ENCODE measurements around the gene KMT2D. TPM values are rescaled to one million over a fixed set of nuclear protein-coding genes. Genes with fewer than 3 reads are reported as not detected.

Gene KMT2D
- total and polyA plus RNA-seq, 10 of the 15 experiments (the other 5 are each of a cell fraction or from before 2014, with no cell fraction given) = 0.51 to 71.5 (median 10.4) TPM

- no peak for TF ChIP-seq NKRF (conservative IDR thresholded peaks at IDR 0.05)
- TF ChIP-seq NR2C1 (IDR thresholded peaks at IDR 0.05) = no peak
- TF ChIP-seq NFYA (IDR thresholded peaks at IDR 0.05; ENCODE audit: borderline replicate concordance, low read depth, low read length) = no peak
- no peak for TF ChIP-seq MYC (IDR thresholded peaks at IDR 0.05; ENCODE audit: insufficient read depth, insufficient read length, insufficient replicate concordance, low read length, severe bottlenecking)
- TF ChIP-seq NR2F1 (conservative IDR thresholded peaks at IDR 0.05) = no peak
- TF ChIP-seq TCF7 (IDR thresholded peaks at IDR 0.05; ENCODE audit: borderline replicate concordance) = no peak
These were observed 47.9 kb downstream of the KMT2D start (continued) for GRCh38 chr12:49012739-49013138.

Other genes starting within 250 kb of the KMT2D start
Only the 7 nearest of the 16 such genes appear.
- gene WNT1, start 82.5 kb downstream of the KMT2D start, total RNA-seq (2014; rRNA removed) = not detected in 2 replicates
- not detected in 2 replicates for gene WNT1, start 82.5 kb downstream of the KMT2D start, total RNA-seq (2014; rRNA removed; fragmentation: Illumina TruSeq; extraction: Trizol)
- not detected in 2 replicates for gene WNT1, start 82.5 kb downstream of the KMT2D start, total RNA-seq (2021)
- not detected in 2 replicates for gene WNT1, start 82.5 kb downstream of the KMT2D start, polyA plus RNA-seq (2011; rRNA removed)
- not detected in 2 replicates for gene WNT1, start 82.5 kb downstream of the KMT2D start, polyA plus RNA-seq (2014; fragmentation: Illumina TruSeq; extraction: Trizol)
- gene WNT1, start 82.5 kb downstream of the KMT2D start, polyA plus RNA-seq (2014; fragmentation: Nextera tagmentation; extraction: Ambion mirVana) = not detected
- not detected in 2 replicates for gene WNT1, start 82.5 kb downstream of the KMT2D start, polyA plus RNA-seq (2014; rRNA removed)
- gene WNT1, start 82.5 kb downstream of the KMT2D start, polyA plus RNA-seq (2016; fragmentation: Nextera tagmentation; extraction: Ambion mirVana) = not detected
- 9.6 and 11.4 TPM in 2 replicates for gene DDN, start 61.4 kb downstream of the KMT2D start, total RNA-seq (2014; rRNA removed)
- gene DDN, start 61.4 kb downstream of the KMT2D start, total RNA-seq (2014; rRNA removed; fragmentation: Illumina TruSeq; extraction: Trizol) = 5.1 and 5.5 TPM in 2 replicates
- gene DDN, start 61.4 kb downstream of the KMT2D start, total RNA-seq (2021) = 11.5 and 13.4 TPM in 2 replicates
- gene DDN, start 61.4 kb downstream of the KMT2D start, polyA plus RNA-seq (2011; rRNA removed) = 1.5 and 2.0 TPM in 2 replicates
- gene DDN, start 61.4 kb downstream of the KMT2D start, polyA plus RNA-seq (2014; fragmentation: Illumina TruSeq; extraction: Trizol) = 3.0 and 6.1 TPM in 2 replicates
- gene DDN, start 61.4 kb downstream of the KMT2D start, polyA plus RNA-seq (2014; fragmentation: Nextera tagmentation; extraction: Ambion mirVana) = under 1 TPM; 0.10 to 0.22 TPM
- 7.4 and 10.1 TPM in 2 replicates for gene DDN, start 61.4 kb downstream of the KMT2D start, polyA plus RNA-seq (2014; rRNA removed)
- gene DDN, start 61.4 kb downstream of the KMT2D start, polyA plus RNA-seq (2016; fragmentation: Nextera tagmentation; extraction: Ambion mirVana) = 1 to 10 TPM in 1 of 2 experiments, under 1 TPM in 1; 0.70 to 1.0 TPM
- gene PRKAG1, start 42.0 kb downstream of the KMT2D start, total RNA-seq (2014; rRNA removed) = 49.5 and 58.1 TPM in 2 replicates
- gene PRKAG1, start 42.0 kb downstream of the KMT2D start, total RNA-seq (2014; rRNA removed; fragmentation: Illumina TruSeq; extraction: Trizol) = 62.6 and 62.8 TPM in 2 replicates
- gene PRKAG1, start 42.0 kb downstream of the KMT2D start, total RNA-seq (2021) = 43.7 and 46.4 TPM in 2 replicates
- gene PRKAG1, start 42.0 kb downstream of the KMT2D start, polyA plus RNA-seq (2011; rRNA removed) = 91.6 and 102 TPM in 2 replicates
- 80.9 and 102 TPM in 2 replicates for gene PRKAG1, start 42.0 kb downstream of the KMT2D start, polyA plus RNA-seq (2014; fragmentation: Illumina TruSeq; extraction: Trizol)
- gene PRKAG1, start 42.0 kb downstream of the KMT2D start, polyA plus RNA-seq (2014; fragmentation: Nextera tagmentation; extraction: Ambion mirVana) = 10 to 100 TPM; 61.5 to 70.9 TPM
- 38.3 and 44.5 TPM in 2 replicates for gene PRKAG1, start 42.0 kb downstream of the KMT2D start, polyA plus RNA-seq (2014; rRNA removed)
- gene PRKAG1, start 42.0 kb downstream of the KMT2D start, polyA plus RNA-seq (2016; fragmentation: Nextera tagmentation; extraction: Ambion mirVana) = 10 to 100 TPM; 58.5 to 60.3 TPM
- 8.7 and 11.0 TPM in 2 replicates for gene RHEBL1, start 9.2 kb upstream of the KMT2D start, total RNA-seq (2014; rRNA removed)
- gene RHEBL1, start 9.2 kb upstream of the KMT2D start, total RNA-seq (2014; rRNA removed; fragmentation: Illumina TruSeq; extraction: Trizol) = 5.9 and 6.4 TPM in 2 replicates
- gene RHEBL1, start 9.2 kb upstream of the KMT2D start, total RNA-seq (2021) = 7.2 and 7.9 TPM in 2 replicates
- 13.1 and 15.3 TPM in 2 replicates for gene RHEBL1, start 9.2 kb upstream of the KMT2D start, polyA plus RNA-seq (2011; rRNA removed)
- gene RHEBL1, start 9.2 kb upstream of the KMT2D start, polyA plus RNA-seq (2014; fragmentation: Illumina TruSeq; extraction: Trizol) = 5.5 and 6.2 TPM in 2 replicates
- 10 to 100 TPM; 17.9 to 18.7 TPM for gene RHEBL1, start 9.2 kb upstream of the KMT2D start, polyA plus RNA-seq (2014; fragmentation: Nextera tagmentation; extraction: Ambion mirVana)
- gene RHEBL1, start 9.2 kb upstream of the KMT2D start, polyA plus RNA-seq (2014; rRNA removed) = 9.2 and 11.1 TPM in 2 replicates
- 10 to 100 TPM; 13.0 to 14.5 TPM for gene RHEBL1, start 9.2 kb upstream of the KMT2D start, polyA plus RNA-seq (2016; fragmentation: Nextera tagmentation; extraction: Ambion mirVana)
- gene DHH, start 34.0 kb upstream of the KMT2D start, total RNA-seq (2014; rRNA removed) = not detected in 2 replicates
- gene DHH, start 34.0 kb upstream of the KMT2D start, total RNA-seq (2014; rRNA removed; fragmentation: Illumina TruSeq; extraction: Trizol) = 0.05 TPM in 1 of 2 replicates, not detected in the other
- not detected in 2 replicates for gene DHH, start 34.0 kb upstream of the KMT2D start, total RNA-seq (2021)
- gene DHH, start 34.0 kb upstream of the KMT2D start, polyA plus RNA-seq (2011; rRNA removed) = 0.01 TPM in 1 of 2 replicates, not detected in the other
- gene DHH, start 34.0 kb upstream of the KMT2D start, polyA plus RNA-seq (2014; fragmentation: Illumina TruSeq; extraction: Trizol) = not detected in 2 replicates
- gene DHH, start 34.0 kb upstream of the KMT2D start, polyA plus RNA-seq (2014; fragmentation: Nextera tagmentation; extraction: Ambion mirVana) = not detected
- 0.11 TPM in 1 of 2 replicates, not detected in the other for gene DHH, start 34.0 kb upstream of the KMT2D start, polyA plus RNA-seq (2014; rRNA removed)
- gene DHH, start 34.0 kb upstream of the KMT2D start, polyA plus RNA-seq (2016; fragmentation: Nextera tagmentation; extraction: Ambion mirVana) = not detected
- gene LMBR1L, start 50.1 kb upstream of the KMT2D start, total RNA-seq (2014; rRNA removed) = 19.8 and 22.0 TPM in 2 replicates
- gene LMBR1L, start 50.1 kb upstream of the KMT2D start, total RNA-seq (2014; rRNA removed; fragmentation: Illumina TruSeq; extraction: Trizol) = 11.8 and 13.5 TPM in 2 replicates
- gene LMBR1L, start 50.1 kb upstream of the KMT2D start, total RNA-seq (2021) = 22.1 and 24.9 TPM in 2 replicates
- gene LMBR1L, start 50.1 kb upstream of the KMT2D start, polyA plus RNA-seq (2011; rRNA removed) = 34.2 and 42.6 TPM in 2 replicates
- gene LMBR1L, start 50.1 kb upstream of the KMT2D start, polyA plus RNA-seq (2014; fragmentation: Illumina TruSeq; extraction: Trizol) = 23.2 and 25.9 TPM in 2 replicates
- 1 to 10 TPM; 2.1 to 2.8 TPM for gene LMBR1L, start 50.1 kb upstream of the KMT2D start, polyA plus RNA-seq (2014; fragmentation: Nextera tagmentation; extraction: Ambion mirVana)
- 22.4 and 24.7 TPM in 2 replicates for gene LMBR1L, start 50.1 kb upstream of the KMT2D start, polyA plus RNA-seq (2014; rRNA removed)
- gene LMBR1L, start 50.1 kb upstream of the KMT2D start, polyA plus RNA-seq (2016; fragmentation: Nextera tagmentation; extraction: Ambion mirVana) = 10 to 100 TPM; 18.0 to 20.3 TPM
- 3,981 and 4,275 TPM in 2 replicates for gene TUBA1B, start 70.6 kb upstream of the KMT2D start, total RNA-seq (2014; rRNA removed)
- gene TUBA1B, start 70.6 kb upstream of the KMT2D start, total RNA-seq (2014; rRNA removed; fragmentation: Illumina TruSeq; extraction: Trizol) = 2,309 and 2,328 TPM in 2 replicates
- 2,549 and 2,597 TPM in 2 replicates for gene TUBA1B, start 70.6 kb upstream of the KMT2D start, total RNA-seq (2021)
- 2,835 and 4,712 TPM in 2 replicates for gene TUBA1B, start 70.6 kb upstream of the KMT2D start, polyA plus RNA-seq (2011; rRNA removed)
- 4,423 and 4,647 TPM in 2 replicates for gene TUBA1B, start 70.6 kb upstream of the KMT2D start, polyA plus RNA-seq (2014; fragmentation: Illumina TruSeq; extraction: Trizol)
- 1,000 to 10,000 TPM; 2,848 to 3,323 TPM for gene TUBA1B, start 70.6 kb upstream of the KMT2D start, polyA plus RNA-seq (2014; fragmentation: Nextera tagmentation; extraction: Ambion mirVana)
- gene TUBA1B, start 70.6 kb upstream of the KMT2D start, polyA plus RNA-seq (2014; rRNA removed) = 3,699 TPM in 2 replicates
- gene TUBA1B, start 70.6 kb upstream of the KMT2D start, polyA plus RNA-seq (2016; fragmentation: Nextera tagmentation; extraction: Ambion mirVana) = 1,000 to 10,000 TPM; 3,405 to 3,731 TPM

Data from GM12878 (cell line).